GM19463 (cell line): ENCODE results near the gene RBM17.
"Not testable (repeated sequence)": the region's sequence is repeated elsewhere in the genome, so short reads cannot be mapped to it uniquely, and the experiment has no call there.

Experiments
- ATAC-seq: cut with Tn5 transposase; IDR thresholded peaks from one replicate; pipeline ENCODE4 v1.9.1; 2021; ENCODE audit warnings: mild to moderate bottlenecking, moderate library complexity; ENCODE audit not compliant: unreplicated experiment

The RBM17 gene

GRCh38 chr10:6151087-6151977, 62.5 kb downstream of the RBM17 start:
- ATAC-seq, result peak; percentile 72

- ATAC-seq, result no peak
These were observed 65.0 kb downstream of the RBM17 start for GRCh38 chr10:6153845-6154244.

DNA sequence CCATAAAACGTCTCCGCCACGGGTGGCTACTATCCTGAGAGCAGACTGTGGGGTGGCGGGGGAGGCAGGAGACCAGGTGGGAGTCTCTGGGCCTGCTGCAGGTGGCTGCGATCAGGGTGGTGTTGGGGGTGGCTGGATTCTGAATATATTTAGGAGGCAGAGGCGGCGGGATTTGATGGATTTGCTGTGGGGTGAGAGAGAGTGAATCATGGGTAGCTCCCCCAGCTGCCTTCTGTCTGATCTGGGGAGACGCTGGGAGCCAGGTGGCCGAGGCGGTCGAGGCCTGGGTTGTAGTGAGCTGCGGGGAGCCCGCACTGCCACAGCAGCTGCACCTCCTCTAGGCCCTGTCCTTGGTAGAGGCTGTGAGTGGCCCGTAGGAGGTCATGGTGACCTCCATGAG, 65.7 kb downstream of the RBM17 start:
- ATAC-seq, result no peak

- no peak for ATAC-seq
These were observed 69.4 kb downstream of the RBM17 start for GRCh38 chr10:6158276-6158675.

DNA sequence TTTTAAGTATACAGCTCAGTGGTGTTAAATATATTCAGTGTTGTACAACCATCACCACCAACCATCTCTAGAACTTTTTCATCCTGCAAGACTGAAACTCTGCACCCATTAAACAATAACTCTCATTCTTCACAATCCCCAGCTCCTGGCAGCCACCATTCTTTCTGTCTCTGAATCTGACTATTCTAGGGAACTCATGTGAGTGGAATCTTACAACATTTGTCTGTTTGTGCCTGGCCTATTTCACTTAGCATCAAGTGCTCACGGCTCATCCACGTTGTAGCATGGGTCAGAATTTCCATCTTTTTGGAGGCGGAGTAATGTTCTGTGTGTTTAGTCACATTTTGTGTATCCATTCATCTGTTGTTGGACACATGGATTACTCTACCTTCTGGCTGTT, 73.1 kb downstream of the RBM17 start:
- no peak for ATAC-seq

GRCh38 chr10:6162589-6163356, 73.9 kb downstream of the RBM17 start:
- no peak for ATAC-seq

DNA sequence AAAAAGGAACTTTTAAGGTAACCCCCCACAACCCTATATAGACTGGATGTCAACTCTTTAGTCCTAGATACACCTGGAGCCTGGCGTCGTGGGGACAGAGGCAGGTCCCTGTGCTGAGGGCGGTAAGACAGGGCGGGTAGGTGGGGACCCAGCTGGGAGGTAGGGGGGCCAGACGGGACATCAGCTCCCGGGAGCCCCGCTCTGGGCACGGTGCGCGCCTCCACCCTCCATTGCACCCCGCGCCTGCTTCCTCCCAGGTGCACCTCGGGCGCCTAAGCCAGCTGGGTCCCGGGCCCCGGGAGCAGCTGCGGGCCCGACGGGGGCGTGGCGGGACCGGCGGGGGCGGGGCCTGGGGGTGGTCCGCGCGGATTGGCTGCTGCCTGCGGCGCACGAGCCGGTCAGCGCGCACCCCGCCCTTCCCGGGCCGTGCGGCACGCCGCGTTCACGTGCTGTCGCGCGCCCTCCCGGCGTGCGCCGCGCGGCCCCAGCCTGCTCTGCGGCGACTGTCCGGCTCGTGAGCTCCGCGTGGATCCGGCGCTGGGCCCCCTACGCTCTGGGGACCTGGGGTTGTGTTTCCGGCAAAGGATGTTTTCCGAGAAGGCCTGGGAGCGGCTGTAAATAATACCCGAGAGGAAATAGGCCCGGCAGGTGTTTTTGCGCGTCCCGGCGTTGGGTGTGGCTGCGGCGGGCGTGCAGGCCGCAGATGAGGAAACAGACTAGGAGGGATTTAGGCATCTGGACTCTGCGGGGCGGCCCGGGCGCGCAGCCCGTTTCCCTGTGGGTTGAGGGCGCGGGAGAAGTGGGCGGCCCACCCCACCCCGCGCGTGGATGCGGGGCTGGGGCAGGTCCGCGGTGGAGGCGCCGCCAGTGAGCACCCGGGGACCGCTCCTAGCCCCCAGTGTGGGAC, 74.8 kb downstream of the RBM17 start:
- ATAC-seq, result peak; percentile 95

GRCh38 chr10:6164271-6165095, 75.6 kb downstream of the RBM17 start:
- ATAC-seq, result no peak

DNA sequence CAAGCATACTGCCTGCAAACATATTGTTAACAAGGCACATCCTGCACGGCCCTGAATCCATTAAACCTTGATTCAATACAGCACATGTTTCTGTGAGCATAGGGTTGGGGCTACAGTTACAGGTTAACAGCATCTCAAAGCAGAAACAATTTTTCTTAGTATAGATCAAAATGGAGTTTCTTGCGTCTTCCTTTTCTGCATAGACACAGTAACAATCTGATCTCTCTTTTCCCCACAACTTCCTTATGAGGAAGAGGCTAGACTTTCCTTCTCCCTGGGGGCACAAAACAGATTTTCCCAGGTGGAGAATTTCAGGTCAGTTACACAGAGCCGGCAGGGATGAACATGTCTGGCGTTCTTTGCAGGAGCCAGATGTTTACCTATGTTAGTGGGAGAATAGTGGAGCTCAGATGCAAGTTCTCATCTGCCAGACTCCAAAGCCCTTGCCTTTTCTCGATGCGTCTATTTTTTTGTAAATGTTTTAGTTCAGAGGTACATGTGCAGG, 76.4 kb downstream of the RBM17 start:
- no peak for ATAC-seq

DNA sequence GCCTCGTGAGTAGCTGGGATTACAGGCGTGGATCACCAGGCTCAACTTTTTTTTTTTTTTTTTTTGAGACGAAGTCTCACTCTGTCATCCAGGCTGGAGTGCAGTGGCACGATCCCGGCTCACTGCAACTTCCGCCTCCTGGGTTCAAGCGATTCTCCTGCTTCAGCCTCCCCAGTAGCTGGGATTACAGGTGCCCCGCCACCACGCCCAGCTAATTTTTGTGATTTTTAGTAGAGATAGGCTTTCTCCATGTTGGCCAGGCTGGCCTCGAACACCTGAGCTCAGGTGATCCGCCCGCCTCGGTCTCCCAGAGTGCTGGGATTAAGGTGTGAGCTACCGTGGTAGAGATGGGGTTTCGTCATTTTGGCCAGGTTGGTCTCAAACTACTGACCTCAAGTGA, 77.1 kb downstream of the RBM17 start:
- ATAC-seq, result not testable (repeated sequence)
